ENCODE data around the gene MYBPC3.

The MYBPC3 gene

GRCh38 chr11:47384498-47384897 lies 32.0 kb upstream of the MYBPC3 start:
- DNase-seq (ENCODE audit: low read depth, low spot score): no peak

DNA sequence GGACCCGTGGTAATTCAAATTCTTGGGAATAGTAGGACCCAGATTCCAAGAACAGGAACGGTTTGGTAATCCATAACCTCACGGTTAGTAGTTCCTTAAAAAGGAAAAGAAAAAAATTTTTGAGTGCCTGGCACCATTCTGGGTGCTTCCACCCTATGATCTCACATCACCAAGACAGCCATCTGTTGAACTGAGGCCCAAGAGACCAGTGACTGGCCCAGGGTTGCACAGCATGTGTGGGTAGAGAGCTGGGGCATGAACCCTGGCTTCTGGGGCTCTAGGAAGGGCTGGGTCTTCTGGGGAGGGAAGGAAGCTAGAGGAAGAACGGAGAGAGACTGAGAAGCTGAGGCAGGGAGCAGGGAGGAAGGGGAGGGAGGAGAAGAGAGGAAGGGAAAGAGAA lies 30.6 kb upstream of the MYBPC3 start:
- DNase-seq (ENCODE audit: low read depth, low spot score): no peak

- DNase-seq (ENCODE audit: low read depth, low spot score): no peak
Observed at GRCh38 chr11:47380078-47380477, 27.6 kb upstream of the MYBPC3 start.

DNA sequence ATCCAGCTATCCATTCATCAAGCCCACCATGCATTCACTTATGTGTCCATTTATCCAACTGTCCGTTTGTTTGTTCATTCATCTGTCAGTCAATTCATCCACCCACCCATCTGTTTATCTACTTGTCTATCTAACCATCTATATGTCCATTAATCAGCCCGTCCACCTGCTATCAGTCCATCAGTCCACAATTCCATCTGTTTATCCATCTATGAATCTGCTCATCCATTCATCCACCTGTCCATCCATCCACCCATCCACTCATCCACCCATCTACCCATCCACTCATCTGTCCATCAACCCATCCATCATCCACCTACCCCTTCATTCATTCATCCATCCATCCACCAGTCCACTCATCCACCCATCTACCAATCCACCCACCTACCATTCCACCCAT lies 26.8 kb upstream of the MYBPC3 start:
- no peak for DNase-seq (ENCODE audit: low read depth, low spot score)

DNA sequence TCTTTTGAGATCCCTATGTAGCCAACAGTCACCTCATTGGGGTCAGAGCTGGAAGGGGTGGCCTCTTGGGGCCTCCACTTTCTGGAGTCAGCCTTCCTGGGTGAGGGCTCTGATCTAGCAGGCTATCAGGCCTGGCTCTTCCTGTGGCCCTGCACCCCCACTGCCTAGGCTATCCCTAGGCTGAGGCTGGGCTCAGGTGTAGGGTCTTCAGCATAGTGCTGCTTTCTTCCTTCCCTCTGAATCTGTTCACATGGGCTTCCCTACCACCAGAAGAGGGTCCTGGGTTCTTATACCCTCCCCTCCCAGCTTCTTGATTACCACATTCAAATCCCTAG lies 26.3 kb upstream of the MYBPC3 start:
- no peak for DNase-seq (ENCODE audit: low read depth, low spot score)

GRCh38 chr11:47378010-47378835 lies 25.7 kb upstream of the MYBPC3 start, which contains the start of gene SPI1:
Gene SPI1, minus strand, starts transcription at chr11:47378547. Its CDS starts 194 bp downstream, at chr11:47378353.
- no peak for DNase-seq (ENCODE audit: low read depth, low spot score)

DNA sequence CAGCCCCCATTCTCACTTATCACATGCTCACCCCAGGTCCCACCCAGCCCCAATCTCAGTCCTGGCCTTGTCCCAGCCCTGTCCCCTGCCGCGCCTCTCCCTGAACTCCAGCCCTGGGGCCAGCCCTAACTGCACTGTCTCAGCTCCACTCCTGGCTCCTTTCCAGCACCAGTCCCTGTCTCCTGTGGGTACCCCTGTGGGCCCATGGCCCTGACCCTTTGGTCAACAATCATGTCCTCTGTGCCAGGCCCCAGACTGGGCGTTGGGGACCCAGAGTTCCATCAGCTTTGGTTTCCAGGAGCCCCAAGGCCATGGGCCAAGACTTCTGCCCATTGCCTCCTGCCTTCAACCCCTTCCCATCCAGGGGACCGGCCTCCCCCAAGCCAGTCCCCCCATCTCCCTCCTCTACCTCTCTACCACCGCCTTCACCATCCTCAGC lies 25.1 kb upstream of the MYBPC3 start:
- no peak for DNase-seq (ENCODE audit: low read depth, low spot score)

- no peak for DNase-seq (ENCODE audit: low read depth, low spot score)
Observed at GRCh38 chr11:47376525-47377371, 24.2 kb upstream of the MYBPC3 start.

DNA sequence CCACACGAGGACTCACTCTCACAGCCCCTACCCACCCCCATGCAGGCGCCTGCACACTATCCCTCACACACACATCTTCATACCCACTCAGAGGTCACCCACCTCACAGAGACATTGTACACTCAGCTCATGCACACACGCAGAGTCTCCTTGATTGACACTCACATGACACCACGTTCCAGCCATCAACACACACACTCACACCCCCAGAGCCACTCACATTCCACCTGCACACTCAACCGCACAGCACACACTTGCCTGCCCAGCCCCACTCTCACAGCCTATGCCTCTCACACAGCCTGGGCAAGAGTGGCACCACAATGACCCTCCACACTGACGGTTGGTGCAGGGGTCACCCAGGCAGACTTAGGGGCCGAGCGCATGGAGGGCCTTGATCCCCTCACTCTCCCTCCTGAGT lies 23.6 kb upstream of the MYBPC3 start:
- no peak for DNase-seq (ENCODE audit: low read depth, low spot score)

- DNase-seq (ENCODE audit: low read depth, low spot score): no peak
Observed at GRCh38 chr11:47375546-47376085, 23.1 kb upstream of the MYBPC3 start.

- DNase-seq (ENCODE audit: low read depth, low spot score): no peak
Observed at GRCh38 chr11:47375020-47375419, 22.5 kb upstream of the MYBPC3 start.

GRCh38 chr11:47374720-47375019 lies 22.2 kb upstream of the MYBPC3 start:
- DNase-seq (ENCODE audit: low read depth, low spot score): no peak

DNA sequence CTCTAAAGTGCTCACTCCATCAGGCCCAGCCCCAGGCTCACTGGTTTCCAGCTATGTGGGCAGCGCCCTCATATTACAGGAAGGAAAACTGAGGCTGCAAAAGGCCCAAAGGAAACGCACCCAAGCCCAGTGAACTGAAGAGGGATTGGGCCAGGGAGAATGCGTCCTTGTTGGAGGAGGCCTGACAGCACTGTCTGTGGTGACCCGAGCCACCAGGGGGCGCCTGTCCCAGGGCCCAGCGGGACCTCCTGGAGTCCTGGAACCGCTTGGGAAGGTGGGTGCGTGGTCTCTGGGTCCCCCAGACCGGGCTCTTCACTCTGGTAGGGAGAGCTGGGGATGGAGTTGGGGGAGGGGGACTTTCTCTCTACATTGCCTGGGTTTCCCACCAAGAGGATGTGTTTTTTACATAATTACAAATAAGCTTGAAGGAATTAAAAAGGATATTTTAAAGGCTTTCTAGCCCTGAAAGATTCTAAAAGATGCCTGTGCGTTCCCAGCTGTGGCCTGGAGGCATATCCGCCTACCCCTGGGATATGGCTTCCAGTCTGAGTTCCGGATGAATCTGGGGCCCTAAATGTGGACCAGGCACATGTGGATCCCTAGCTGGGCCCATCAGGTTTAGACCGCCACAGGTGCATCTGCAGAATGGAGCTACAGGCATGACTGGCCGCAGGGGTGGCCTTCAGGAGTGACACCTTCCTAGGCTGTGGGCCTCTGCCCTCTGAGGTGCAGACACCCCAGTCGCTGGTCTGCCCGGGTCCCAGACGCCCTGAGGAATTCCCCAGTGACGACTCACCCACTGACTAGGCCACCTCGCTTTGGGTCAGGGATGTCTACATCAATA lies 21.6 kb upstream of the MYBPC3 start:
- DNase-seq (ENCODE audit: low read depth, low spot score): peak; percentile 46

- DNase-seq (ENCODE audit: low read depth, low spot score): no peak
Observed at GRCh38 chr11:47372422-47372821, 19.9 kb upstream of the MYBPC3 start.

DNA sequence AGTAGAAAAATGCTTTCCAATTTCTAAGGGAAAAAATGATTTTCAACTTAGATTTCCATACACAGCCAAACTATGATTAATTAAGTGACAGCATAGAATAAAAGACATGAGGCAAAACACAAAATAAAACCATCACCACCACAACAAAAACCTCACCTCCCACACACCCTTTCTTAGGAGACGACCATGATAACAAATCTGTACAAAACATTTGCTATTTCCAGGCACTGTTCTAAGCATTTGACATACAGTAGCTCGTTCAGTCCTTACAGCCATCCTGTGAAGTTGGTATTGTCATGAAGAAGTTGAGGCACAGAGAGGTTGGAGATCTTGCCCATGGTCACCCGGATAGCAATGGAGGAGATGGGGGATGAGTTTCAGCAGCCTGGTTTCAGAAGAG lies 17.2 kb upstream of the MYBPC3 start:
- DNase-seq (ENCODE audit: low read depth, low spot score): no peak

DNA sequence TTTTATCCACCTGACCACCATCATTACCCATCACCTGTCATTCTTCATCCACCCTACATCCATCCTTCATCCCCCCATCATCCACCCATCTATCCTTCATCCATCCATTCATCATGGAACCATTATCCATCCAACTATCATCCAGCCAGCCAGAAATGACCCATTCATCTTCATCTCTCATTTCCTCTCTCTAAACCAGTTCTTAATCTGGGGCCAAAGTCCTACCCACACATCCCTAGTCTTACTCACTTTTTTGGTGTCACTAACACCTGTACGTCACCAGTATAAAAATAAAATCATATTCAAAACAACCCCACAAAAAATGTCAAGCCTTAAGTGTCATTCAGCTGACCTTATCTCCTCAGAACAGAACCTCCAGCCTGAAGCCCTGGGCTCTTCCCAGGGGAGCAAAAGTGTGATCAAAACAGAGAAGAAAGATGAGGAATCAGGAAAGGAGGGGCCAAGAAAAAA lies 13.6 kb upstream of the MYBPC3 start:
- DNase-seq (ENCODE audit: low read depth, low spot score): no peak

DNA sequence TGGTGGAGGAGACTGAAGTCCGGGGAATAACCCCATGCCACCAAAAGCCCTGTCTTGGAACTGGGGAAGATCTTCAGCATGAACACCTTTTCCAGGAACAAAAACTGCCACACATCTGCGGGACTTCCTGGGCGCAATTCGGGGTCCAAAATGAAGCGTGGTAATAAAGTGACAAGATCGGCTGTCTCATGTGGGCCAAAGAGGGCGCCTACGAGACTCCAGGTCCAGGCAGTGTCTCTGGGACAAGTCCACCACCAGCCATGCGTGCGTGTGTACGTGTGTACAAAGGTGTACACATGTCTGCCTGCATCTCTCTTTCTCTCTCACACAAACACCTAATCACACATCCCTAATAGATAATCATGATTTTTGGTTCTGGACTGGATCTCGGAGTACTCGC lies 8.9 kb upstream of the MYBPC3 start:
- no peak for DNase-seq (ENCODE audit: low read depth, low spot score)

- DNase-seq (ENCODE audit: low read depth, low spot score): no peak
Observed at GRCh38 chr11:47360341-47360740, 7.8 kb upstream of the MYBPC3 start.

- DNase-seq (ENCODE audit: low read depth, low spot score): no peak
Observed at GRCh38 chr11:47359586-47359985, 7.1 kb upstream of the MYBPC3 start.

- no peak for DNase-seq (ENCODE audit: low read depth, low spot score)
Observed at GRCh38 chr11:47359162-47359561, 6.7 kb upstream of the MYBPC3 start.

GRCh38 chr11:47358731-47359051 lies 6.2 kb upstream of the MYBPC3 start:
- no peak for DNase-seq (ENCODE audit: low read depth, low spot score)
